Hepatocyte (in vitro differentiated cells): ENCODE data around the gene CHD1. TPM values are rescaled to one million over a fixed set of nuclear protein-coding genes. Genes with fewer than 3 reads are reported as not detected.
A peak's percentile ranks its signal among the peaks of the same experiment; 100 is the strongest.

Experiments
- DNase-seq: peaks from one replicate; pipeline ENCODE4 v3.0.0-alpha.2; 2016; ENCODE audit warnings: low spot score
- H2AFZ ChIP-seq: fragments of 200-600 bp; sonication (generic); 2 replicates; pipeline ENCODE4 v1.6.0; 2016; ENCODE audit warnings: antibody characterized with exemption, mild to moderate bottlenecking
- H3K27ac ChIP-seq: fragments of 200-600 bp; sonication (generic); 2 replicates; pipeline ENCODE4 v1.5.1; 2016; ENCODE audit warnings: mild to moderate bottlenecking
- H3K27me3 ChIP-seq: fragments of 200-600 bp; sonication (generic); 2 replicates; pipeline ENCODE4 v1.6.1; 2016
- H3K36me3 ChIP-seq: fragments of 200-600 bp; sonication (generic); replicated peaks from 2 replicates; pipeline ENCODE4 v1.5.1; 2016; ENCODE audit warnings: low read depth; ENCODE audit not compliant: insufficient read depth
- H3K4me1 ChIP-seq: fragments of 200-600 bp; sonication (generic); 2 replicates; pipeline ENCODE4 v1.5.1; 2016; ENCODE audit warnings: mild to moderate bottlenecking, moderate library complexity; ENCODE audit not compliant: insufficient read depth
- H3K4me2 ChIP-seq: fragments of 200-600 bp; sonication (generic); 2 replicates; pipeline ENCODE4 v1.6.0; 2016
- H3K4me3 ChIP-seq: fragments of 200-600 bp; sonication (generic); 2 replicates; pipeline ENCODE4 v1.5.1; 2016; ENCODE audit warnings: mild to moderate bottlenecking
- H3K79me2 ChIP-seq: fragments of 200-600 bp; sonication (generic); 2 replicates; pipeline ENCODE4 v1.6.0; 2017; ENCODE audit warnings: mild to moderate bottlenecking
- H3K9me2 ChIP-seq: fragments of 200-600 bp; sonication (generic); replicated peaks from 2 replicates; pipeline ENCODE4 v1.6.0; 2017; ENCODE audit warnings: mild to moderate bottlenecking; ENCODE audit not compliant: insufficient read depth
- H3K9me3 ChIP-seq: fragments of 200-600 bp; sonication (generic); 2 replicates; pipeline ENCODE4 v1.5.1; 2016; ENCODE audit warnings: low read depth, mild to moderate bottlenecking
- H4K20me1 ChIP-seq: fragments of 200-600 bp; sonication (generic); 2 replicates; pipeline ENCODE4 v1.6.0; 2016; ENCODE audit warnings: mild to moderate bottlenecking; ENCODE audit not compliant: insufficient read depth, poor library complexity, severe bottlenecking
- EZH2 ChIP-seq: fragments of 200-600 bp; sonication (generic); IDR thresholded peaks from 2 replicates; pipeline ENCODE4 v1.6.1; 2016; ENCODE audit warnings: antibody characterized with exemption, mild to moderate bottlenecking, borderline replicate concordance
- EZH2phosphoT487 ChIP-seq: fragments of 200-600 bp; sonication (generic); IDR thresholded peaks from one replicate; pipeline ENCODE4 v1.6.1; 2018; ENCODE audit warnings: antibody characterized with exemption, mild to moderate bottlenecking, low read depth, moderate library complexity; ENCODE audit not compliant: unreplicated experiment, severe bottlenecking
- WGBS: methylation state at CpG from one replicate; pipeline ENCODE4 v1.1.6; 2016; ENCODE audit warnings: low lambda C conversion rate; ENCODE audit errors: missing lambda C conversion rate; 5-methylcytosine and 5-hydroxymethylcytosine counted together
- polyA plus RNA-seq: library from polyadenylated mRNA; unstranded; fragments of >200 nt; fragmentation: Nextera tagmentation; extraction: Ambion mirVana; gene quantifications from 2 replicates; pipeline ENCODE4 v1.2.1, GENCODE V29; 2016
- total RNA-seq: library from RNA; depleted of rRNA; stranded (reverse); fragments of >200 nt; gene quantifications from 2 replicates; pipeline ENCODE4 v1.2.3, GENCODE V29; 2014
- TF ChIP-seq, protein P1 (sequence below): fragments of 200-600 bp; sonication (generic); IDR thresholded peaks from 2 replicates; pipeline ENCODE4 v1.5.1; 2016; ENCODE audit warnings: antibody characterized with exemption, mild to moderate bottlenecking; ENCODE audit not compliant: poor library complexity

CHD1 gene
- total and polyA plus RNA-seq, 2 experiments from 2014 or later, result 14.2 to 81.4 TPM

DNA sequence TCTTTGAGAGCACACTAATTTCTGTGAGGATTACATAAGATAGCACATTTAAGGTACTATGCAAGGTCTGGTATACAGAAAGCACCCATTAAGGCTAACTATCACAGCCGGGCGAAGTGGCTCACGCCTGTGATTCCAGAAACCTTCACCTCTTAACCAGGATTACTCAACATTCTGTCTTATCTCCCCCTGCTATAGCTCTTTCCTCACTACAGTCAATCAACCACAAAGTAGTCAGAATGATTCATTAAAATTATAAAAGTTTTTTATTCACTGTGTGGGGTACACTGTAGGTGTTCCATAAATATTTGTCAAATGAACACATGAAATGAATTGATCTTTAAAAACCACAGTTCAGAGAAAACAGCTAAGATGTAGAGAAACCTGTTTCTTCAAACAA lies 48.7 kb downstream of the CHD1 start:
- H3K27ac ChIP-seq, result peak overlapping the region; percentile 14
- no peaks in the 10 kb centered on the region for H3K4me1 ChIP-seq
- no peaks in the 10 kb centered on the region for H3K9me3 ChIP-seq
- peak; percentile 5 for DNase-seq
- 74% methylated on average over 3 of the region's 3 CpGs for whole genome bisulfite sequencing
- H3K79me2 ChIP-seq, result peaks cover 3% of the 10 kb centered on the region
- H3K4me3 ChIP-seq, result no peak overlapping the region
- H3K9me2 ChIP-seq, result no peaks in the 10 kb centered on the region
- no peaks in the 10 kb centered on the region for H3K36me3 ChIP-seq
- H3K4me2 ChIP-seq, result no peak overlapping the region
- H2AFZ ChIP-seq, result no peak overlapping the region
- no peaks in the 10 kb centered on the region for H4K20me1 ChIP-seq
- TF ChIP-seq, protein P1, sequence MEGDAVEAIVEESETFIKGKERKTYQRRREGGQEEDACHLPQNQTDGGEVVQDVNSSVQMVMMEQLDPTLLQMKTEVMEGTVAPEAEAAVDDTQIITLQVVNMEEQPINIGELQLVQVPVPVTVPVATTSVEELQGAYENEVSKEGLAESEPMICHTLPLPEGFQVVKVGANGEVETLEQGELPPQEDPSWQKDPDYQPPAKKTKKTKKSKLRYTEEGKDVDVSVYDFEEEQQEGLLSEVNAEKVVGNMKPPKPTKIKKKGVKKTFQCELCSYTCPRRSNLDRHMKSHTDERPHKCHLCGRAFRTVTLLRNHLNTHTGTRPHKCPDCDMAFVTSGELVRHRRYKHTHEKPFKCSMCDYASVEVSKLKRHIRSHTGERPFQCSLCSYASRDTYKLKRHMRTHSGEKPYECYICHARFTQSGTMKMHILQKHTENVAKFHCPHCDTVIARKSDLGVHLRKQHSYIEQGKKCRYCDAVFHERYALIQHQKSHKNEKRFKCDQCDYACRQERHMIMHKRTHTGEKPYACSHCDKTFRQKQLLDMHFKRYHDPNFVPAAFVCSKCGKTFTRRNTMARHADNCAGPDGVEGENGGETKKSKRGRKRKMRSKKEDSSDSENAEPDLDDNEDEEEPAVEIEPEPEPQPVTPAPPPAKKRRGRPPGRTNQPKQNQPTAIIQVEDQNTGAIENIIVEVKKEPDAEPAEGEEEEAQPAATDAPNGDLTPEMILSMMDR, result no peak
- TF ChIP-seq EZH2phosphoT487 (no peak), EZH2 (no peak)
- no peaks in the 10 kb centered on the region for H3K27me3 ChIP-seq

DNA sequence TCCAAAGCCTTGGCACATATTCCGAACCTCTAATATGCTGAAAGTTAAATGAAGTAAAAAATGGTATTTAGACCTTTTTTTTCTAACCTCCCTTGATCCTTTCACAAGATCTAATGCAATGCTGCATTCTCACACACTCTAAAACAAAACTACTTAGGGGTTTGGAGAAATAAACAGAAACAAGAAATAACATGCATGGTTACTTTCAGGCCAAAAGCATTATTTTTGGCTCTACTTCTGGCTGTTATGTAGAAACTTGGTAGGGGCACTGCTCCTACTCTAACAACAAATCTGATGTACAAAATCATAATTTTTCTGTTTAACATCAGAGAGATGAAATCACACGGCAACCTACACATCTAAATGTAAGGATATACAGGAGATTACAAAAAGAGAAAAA lies 51.2 kb downstream of the CHD1 start:
- no peak for TF ChIP-seq EZH2
- Histone ChIP-seq H3K36me3 (no peaks in the 10 kb centered on the region), H3K9me2 (no peaks in the 10 kb centered on the region)

DNA sequence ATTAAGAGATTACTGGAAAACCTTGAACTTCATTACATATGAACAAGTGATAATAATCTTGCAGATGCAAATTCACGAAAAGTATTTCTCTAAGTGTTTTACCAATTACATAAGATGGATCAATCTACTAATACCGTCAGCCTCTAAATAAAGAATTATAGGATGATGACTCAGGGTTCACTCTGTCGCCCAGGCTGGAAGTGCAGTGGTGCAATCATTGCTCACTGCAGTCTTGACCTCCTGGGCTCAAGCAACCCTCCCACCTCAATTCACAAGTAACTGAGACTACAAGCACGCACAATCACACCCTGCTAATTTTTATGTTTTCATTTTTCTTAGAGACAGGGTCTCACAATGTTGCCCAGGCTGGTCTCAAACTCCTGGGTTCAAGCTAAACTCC lies 56.1 kb downstream of the CHD1 start:
- TF ChIP-seq EZH2 (no peak), EZH2phosphoT487 (no peak)
- TF ChIP-seq, protein P1, result no peak
- Histone ChIP-seq H3K4me3 (no peak overlapping the region), H3K9me2 (no peaks in the 10 kb centered on the region), H2AFZ (no peak overlapping the region), H3K27me3 (no peaks in the 10 kb centered on the region), H3K27ac (no peak overlapping the region), H4K20me1 (no peaks in the 10 kb centered on the region), H3K79me2 (no peaks in the 10 kb centered on the region), H3K36me3 (no peaks in the 10 kb centered on the region), H3K9me3 (no peaks in the 10 kb centered on the region), H3K4me1 (no peaks in the 10 kb centered on the region), H3K4me2 (no peak overlapping the region)
- 96% methylated on average over 4 of the region's 4 CpGs for WGBS
- DNase-seq, result no peak

More for the DNA sequence above, 51.2 kb downstream of the CHD1 start:
- Histone ChIP-seq H3K27ac (no peak overlapping the region), H4K20me1 (no peaks in the 10 kb centered on the region), H3K4me3 (no peak overlapping the region), H3K9me3 (no peaks in the 10 kb centered on the region), H2AFZ (no peak overlapping the region), H3K79me2 (peaks cover 3% of the 10 kb centered on the region), H3K4me2 (no peak overlapping the region), H3K27me3 (no peaks in the 10 kb centered on the region), H3K4me1 (no peaks in the 10 kb centered on the region)
- WGBS, result 91% methylated on average over 2 of the region's 2 CpGs
- DNase-seq, result no peak

DNA sequence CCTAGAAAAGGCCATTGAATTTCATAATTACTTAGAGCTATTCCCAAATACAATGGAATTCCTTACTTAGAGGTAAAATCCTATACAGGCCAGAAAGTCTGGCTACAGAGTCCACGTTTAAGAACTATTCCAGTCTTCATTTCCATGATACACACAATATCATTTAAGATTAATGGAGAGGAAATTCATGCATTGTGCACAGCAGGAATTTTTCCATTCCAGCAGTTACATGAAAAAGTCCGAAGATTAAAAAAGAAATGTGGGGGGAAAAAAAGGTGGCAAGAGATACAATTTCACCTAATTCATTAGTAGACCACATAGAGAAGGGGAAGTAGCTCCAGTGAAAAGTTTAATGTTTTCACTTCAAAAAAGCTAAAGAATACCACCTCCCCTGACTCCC lies 63.1 kb downstream of the CHD1 start:
- no peak overlapping the region for H3K27ac ChIP-seq
- no peak overlapping the region for H3K4me3 ChIP-seq
- no peaks in the 10 kb centered on the region for H3K9me2 ChIP-seq
- no peaks in the 10 kb centered on the region for H3K36me3 ChIP-seq
- H3K27me3 ChIP-seq, result no peaks in the 10 kb centered on the region
- no peak overlapping the region for H2AFZ ChIP-seq
- 95% methylated on average over 2 of the region's 2 CpGs for WGBS
- TF ChIP-seq, protein P1, result no peak
- TF ChIP-seq EZH2 (no peak), EZH2phosphoT487 (no peak)
- H3K4me2 ChIP-seq, result no peak overlapping the region
- no peaks in the 10 kb centered on the region for H4K20me1 ChIP-seq
- DNase-seq, result no peak
- H3K9me3 ChIP-seq, result no peaks in the 10 kb centered on the region
- no peaks in the 10 kb centered on the region for H3K79me2 ChIP-seq
- no peaks in the 10 kb centered on the region for H3K4me1 ChIP-seq
